ENCODE data around the gene PNPLA2.
A peak's percentile ranks its signal among the peaks of the same experiment; 100 is the strongest.

GRCh38 chr11:783581-784015 is 35.1 kb upstream of the PNPLA2 start:
- TF ChIP-seq CTCF (conservative IDR thresholded peaks at IDR 0.05 in 1 of 2, IDR thresholded peaks at IDR 0.05 in 1 of 2; ENCODE audit: extremely low read depth in 1 of 2, insufficient read depth in 1 of 2, low read depth in 1 of 2, low read length in 2 of 2), result peak; percentile 69 to 81
- TF ChIP-seq EZH2 (IDR thresholded peaks at IDR 0.05; ENCODE audit: borderline replicate concordance, low read length), result no peak

All from mammary epithelial cell (primary cell).